H1 (cell line): ENCODE measurements around the gene ADAM12. TPM values are rescaled to one million over a fixed set of nuclear protein-coding genes. Genes with fewer than 3 reads are reported as not detected.

Experiments
- CTCF ChIA-PET: fragments of 300-600 bp; sonication (Branson Sonifier 250); formaldehyde crosslinking; loops from one replicate; lab custom pipeline; 2021; ENCODE audit not compliant: partially characterized antibody; lab: Charles Lee
- POLR2A ChIA-PET: fragments of 300-600 bp; sonication (Branson Sonifier 250); formaldehyde crosslinking; loops from one replicate; lab custom pipeline; 2021; ENCODE audit warnings: inconsistent platforms; ENCODE audit not compliant: partially characterized antibody; lab: Charles Lee
- DNase-seq, 2 experiments: peaks; one replicate each; pipeline versions ENCODE4 v3.0.0 to v3.0.0-alpha.2; 2010 to 2022; ENCODE audit warnings: low spot score in 2 of 2, low read depth in 1 of 2, mixed read lengths in 1 of 2
- FAIRE-seq: peaks from 2 replicates; lab custom pipeline; 2011; peaks lifted over from hg19 to GRCh38; lab: Jason Lieb, UNC
- H2AFZ ChIP-seq: 2 replicates; pipeline ENCODE4 v1.8.1; 2012; ENCODE audit warnings: low read length, inconsistent platforms
- H2AK5ac ChIP-seq: 2 replicates; pipeline ENCODE4 v1.6.1; 2013; ENCODE audit warnings: low read depth, low read length
- H2BK120ac ChIP-seq: replicated peaks from 2 replicates; pipeline ENCODE3; 2013; ENCODE audit warnings: low read depth, low read length, inconsistent platforms
- H2BK12ac ChIP-seq: 2 replicates; pipeline ENCODE4 v1.6.1; 2013; ENCODE audit warnings: low read depth, low read length
- H2BK15ac ChIP-seq: 2 replicates; pipeline ENCODE4 v1.6.1; 2013; ENCODE audit warnings: low read length
- H2BK20ac ChIP-seq: 2 replicates; pipeline ENCODE4 v1.6.1; 2013; ENCODE audit warnings: low read length
- H2BK5ac ChIP-seq: 2 replicates; pipeline ENCODE4 v1.6.1; 2013; ENCODE audit warnings: low read depth, low read length
- H3K14ac ChIP-seq: 2 replicates; pipeline ENCODE4 v1.6.1; 2013; ENCODE audit warnings: inconsistent platforms; ENCODE audit not compliant: insufficient read length
- H3K18ac ChIP-seq: 2 replicates; pipeline ENCODE4 v1.6.1; 2013; ENCODE audit warnings: low read length; ENCODE audit errors: extremely low read depth
- H3K23ac ChIP-seq: 2 replicates; pipeline ENCODE4 v1.6.1; 2013; ENCODE audit warnings: inconsistent platforms; ENCODE audit not compliant: insufficient read length
- H3K23me2 ChIP-seq: 2 replicates; pipeline ENCODE4 v1.6.1; 2013; ENCODE audit warnings: low read depth, low read length
- H3K27ac ChIP-seq: 2 replicates; pipeline ENCODE4 v1.6.1; 2011; ENCODE audit warnings: low read depth, low read length, inconsistent platforms
- H3K27me3 ChIP-seq, 4 experiments: replicated peaks in 1 of 4; 1 replicate in 1 of 4; 2 replicates in 3 of 4; pipeline versions ENCODE4 v1.6.1 to v1.8.1; 2011 to 2013; ENCODE audit warnings: low read length in 3 of 4, mild to moderate bottlenecking in 3 of 4, inconsistent platforms in 2 of 4, mixed read lengths in 2 of 4, moderate library complexity in 1 of 4; ENCODE audit not compliant: control insufficient read depth in 3 of 4, insufficient read depth in 3 of 4; ENCODE audit errors: extremely low read depth in 1 of 4
- H3K36me3 ChIP-seq, 4 experiments: 2 replicates each; pipeline versions ENCODE4 v1.6.1 to v1.8.1; 2011 to 2013; ENCODE audit warnings: mild to moderate bottlenecking in 4 of 4, low read length in 3 of 4, moderate library complexity in 2 of 4, control low read depth in 1 of 4, inconsistent platforms in 1 of 4; ENCODE audit not compliant: insufficient read depth in 4 of 4, control insufficient read depth in 2 of 4
- H3K4ac ChIP-seq: replicated peaks from 2 replicates; pipeline ENCODE3; 2013; ENCODE audit warnings: low read length, low read depth, mixed read lengths, inconsistent platforms; ENCODE audit not compliant: insufficient read length
- H3K4me1 ChIP-seq, 4 experiments: replicated peaks in 1 of 4; 1 replicate in 1 of 4; 2 replicates in 3 of 4; pipeline versions ENCODE4 v1.6.1 to v1.8.1; 2011 to 2013; ENCODE audit warnings: low read length in 3 of 4, inconsistent platforms in 2 of 4, mixed read lengths in 1 of 4; ENCODE audit not compliant: insufficient read depth in 4 of 4, control insufficient read depth in 3 of 4
- H3K4me2 ChIP-seq, 2 experiments: 2 replicates each; pipeline versions ENCODE4 v1.6.1 to v1.8.1; 2011 to 2013; ENCODE audit warnings: low read depth in 2 of 2, low read length in 2 of 2, control low read depth in 1 of 2, inconsistent platforms in 1 of 2, mild to moderate bottlenecking in 1 of 2; ENCODE audit not compliant: insufficient read depth in 1 of 2
- H3K4me3 ChIP-seq, 4 experiments: fragments of 200-600, 300-600 bp in 1 of 4; sonication (generic), shearing (Covaris generic), sonication (Bioruptor Twin) in 1 of 4; 2 replicates each; pipeline versions ENCODE4 v1.5.1 to v1.8.1; 2011 to 2016; ENCODE audit warnings: low read length in 4 of 4, low read depth in 3 of 4, control low read depth in 2 of 4, inconsistent platforms in 2 of 4, mild to moderate bottlenecking in 2 of 4, mixed read lengths in 1 of 4, moderate library complexity in 1 of 4; ENCODE audit not compliant: insufficient read depth in 2 of 4; ENCODE audit errors: extremely low read depth in 1 of 4
- H3K56ac ChIP-seq: replicated peaks from 2 replicates; pipeline ENCODE3; 2013; ENCODE audit warnings: low read depth, mild to moderate bottlenecking, mixed read lengths, low read length, inconsistent platforms; ENCODE audit not compliant: insufficient read length
- H3K79me1 ChIP-seq: 2 replicates; pipeline ENCODE4 v1.6.1; 2013; ENCODE audit warnings: low read depth, low read length, control low read depth
- H3K79me2 ChIP-seq, 2 experiments: 2 replicates each; pipeline versions ENCODE4 v1.6.1 to v1.8.1; 2012 to 2013; ENCODE audit warnings: low read length in 2 of 2, mild to moderate bottlenecking in 2 of 2, inconsistent platforms in 1 of 2; ENCODE audit not compliant: insufficient read depth in 2 of 2, control insufficient read depth in 1 of 2
- H3K9ac ChIP-seq, 4 experiments: replicated peaks in 1 of 4; 1 replicate in 1 of 4; 2 replicates in 3 of 4; pipeline versions ENCODE4 v1.6.1 to v1.8.1; 2011 to 2013; ENCODE audit warnings: low read depth in 3 of 4, low read length in 3 of 4, control low read depth in 2 of 4, mild to moderate bottlenecking in 2 of 4, moderate library complexity in 2 of 4, inconsistent platforms in 1 of 4; ENCODE audit errors: extremely low read depth in 1 of 4
- H3K9me3 ChIP-seq, 2 experiments: 2 replicates each; pipeline versions ENCODE4 v1.6.1 to v1.8.1; 2012 to 2013; ENCODE audit warnings: mild to moderate bottlenecking in 2 of 2, moderate library complexity in 2 of 2, control low read depth in 1 of 2, inconsistent platforms in 1 of 2, low read depth in 1 of 2, low read length in 1 of 2, mixed read lengths in 1 of 2; ENCODE audit not compliant: insufficient read depth in 2 of 2
- H4K20me1 ChIP-seq, 2 experiments: replicated peaks in 1 of 2; 2 replicates each; pipeline versions ENCODE3 to v1.8.1; 2011 to 2013; ENCODE audit warnings: inconsistent platforms in 2 of 2, low read length in 2 of 2, mild to moderate bottlenecking in 1 of 2; ENCODE audit not compliant: insufficient read depth in 2 of 2, control insufficient read depth in 1 of 2
- H4K5ac ChIP-seq: 2 replicates; pipeline ENCODE4 v1.6.1; 2013; ENCODE audit warnings: low read length, low read depth, mixed read lengths, inconsistent platforms; ENCODE audit not compliant: insufficient read length
- H4K8ac ChIP-seq: 2 replicates; pipeline ENCODE4 v1.8.0; 2013; ENCODE audit warnings: mild to moderate bottlenecking, moderate library complexity, low read length, inconsistent platforms; ENCODE audit not compliant: insufficient read depth; ENCODE audit errors: extremely low read depth
- H4K91ac ChIP-seq: replicated peaks from 2 replicates; pipeline ENCODE3; 2013; ENCODE audit warnings: low read length, mixed read lengths, inconsistent platforms; ENCODE audit not compliant: insufficient read length
- ATF3 ChIP-seq: IDR thresholded peaks from 2 replicates; pipeline ENCODE4 v1.6.1; 2011; ENCODE audit warnings: low read depth, mild to moderate bottlenecking, low read length; ENCODE audit not compliant: insufficient read depth
- BCL11A ChIP-seq, 2 experiments: IDR thresholded peaks; one replicate each; pipeline ENCODE4 v1.6.1; 2011; ENCODE audit warnings: low read depth in 2 of 2, low read length in 2 of 2, mild to moderate bottlenecking in 2 of 2
- CTBP2 ChIP-seq: IDR thresholded peaks from 2 replicates; pipeline ENCODE4 v1.7.0; 2011; ENCODE audit warnings: borderline replicate concordance, mild to moderate bottlenecking, moderate library complexity, mixed read lengths, low read length; ENCODE audit not compliant: insufficient read depth, insufficient read length
- GABPA ChIP-seq: IDR thresholded peaks from 2 replicates; pipeline ENCODE4 v1.6.1; 2011; ENCODE audit warnings: mild to moderate bottlenecking, low read length, moderate library complexity, borderline replicate concordance; ENCODE audit not compliant: insufficient read depth
- KDM1A ChIP-seq: fragments of 200-600, 300-600 bp; sonication (generic); IDR thresholded peaks from 2 replicates; pipeline ENCODE4 v1.7.1; 2016; ENCODE audit warnings: mild to moderate bottlenecking, low read length, borderline replicate concordance
- KDM4A ChIP-seq: IDR thresholded peaks from one replicate; pipeline ENCODE4 v1.7.1; 2012; ENCODE audit warnings: low read depth, mild to moderate bottlenecking, moderate library complexity, low read length, inconsistent platforms; ENCODE audit not compliant: severe bottlenecking
- NANOG ChIP-seq: IDR thresholded peaks from 2 replicates; pipeline ENCODE4 v1.6.1; 2011; ENCODE audit warnings: low read length, low read depth, mild to moderate bottlenecking, inconsistent platforms; ENCODE audit not compliant: insufficient read depth, poor library complexity, severe bottlenecking
- PHF8 ChIP-seq: fragments of 200-600 bp; sonication (generic); conservative IDR thresholded peaks from 2 replicates; pipeline ENCODE4 v1.7.1; 2012; ENCODE audit warnings: low read depth, mild to moderate bottlenecking, inconsistent platforms, low read length, moderate library complexity
- RAD21 ChIP-seq, 2 experiments: IDR thresholded peaks in 1 of 2; conservative IDR thresholded peaks in 1 of 2; 2 replicates each; pipeline ENCODE4 v1.6.1; 2011; ENCODE audit warnings: low read depth in 2 of 2, low read length in 2 of 2, improper control_type of control experiment in 1 of 2, inconsistent platforms in 1 of 2, mild to moderate bottlenecking in 1 of 2, moderate library complexity in 1 of 2
- RFX5 ChIP-seq: IDR thresholded peaks from 2 replicates; pipeline ENCODE4 v1.6.1; 2011; ENCODE audit warnings: low read depth, low read length, improper control_type of control experiment, borderline replicate concordance
- SIX5 ChIP-seq: IDR thresholded peaks from 2 replicates; pipeline ENCODE4 v1.6.1; 2011; ENCODE audit warnings: mild to moderate bottlenecking, low read depth, low read length
- SP1 ChIP-seq: IDR thresholded peaks from 2 replicates; pipeline ENCODE4 v1.6.1; 2011; ENCODE audit warnings: low read depth, low read length
- SUZ12 ChIP-seq: fragments of 200-600 bp; sonication (generic); IDR thresholded peaks from 2 replicates; pipeline ENCODE4 v1.6.1; 2012; ENCODE audit warnings: mild to moderate bottlenecking, inconsistent platforms, low read length, moderate library complexity, mixed read lengths
- WGBS, 2 experiments: shearing (Covaris generic) in 1 of 2; methylation state at CpG; one replicate each; pipeline versions ENCODE4 v1.1.6 to v1.1.7; 2013 to 2015; ENCODE audit warnings: low lambda C conversion rate in 2 of 2, mixed read lengths in 2 of 2, inconsistent platforms in 1 of 2, low coverage in 1 of 2, missing lambda C conversion rate in 1 of 2; ENCODE audit not compliant: insufficient replicate concordance in 2 of 2, insufficient coverage in 1 of 2, insufficient read length in 1 of 2; ENCODE audit errors: extremely low coverage in 1 of 2, missing lambda C conversion rate in 1 of 2; 5-methylcytosine and 5-hydroxymethylcytosine counted together
- polyA plus RNA-seq, 7 experiments: library from polyadenylated mRNA; depleted of rRNA in 3 of 7; stranded (reverse) in 5 of 7; unstranded in 2 of 7; fragments of >200 nt in 5 of 7; fragments of 200-250 nt in 2 of 7; gene quantifications; 1 replicate in 5 of 7; 2 replicates in 1 of 7; 4 replicates in 1 of 7; pipeline versions ENCODE4 v1.2.1 to v1.2.3, GENCODE V29; 2011 to 2013; ENCODE audit warnings: missing spikeins in 2 of 7, mixed read lengths in 2 of 7
- total RNA-seq: library from RNA; stranded (reverse); fragmentation: NEBNext Ultra II Directional; extraction: Animal tissue kit (Norgen Biotek cat#: 25700); gene quantifications from 2 replicates; pipeline ENCODE4 v1.2.1, GENCODE V29; 2021

ADAM12 gene
- total and polyA plus RNA-seq, 2 of the 8 experiments (the other 6 are each of a cell fraction or from before 2014, with no cell fraction given): 0.07 to 0.17 TPM

- no peak overlapping the region for H4K91ac ChIP-seq
- H3K56ac ChIP-seq: no peak overlapping the region
- POLR2A ChIA-PET: no interaction called here
- no peak overlapping the region for H2AK5ac ChIP-seq
- no peaks in the 10 kb centered on the region for H3K27me3 ChIP-seq
- no peak overlapping the region for H3K14ac ChIP-seq
- no peak overlapping the region for H3K23ac ChIP-seq
- H2AFZ ChIP-seq: no peak overlapping the region
- no peak overlapping the region for H4K5ac ChIP-seq
- no peak overlapping the region for H3K4me3 ChIP-seq
- FAIRE-seq (no peak), DNase-seq (no peak)
- no peak overlapping the region for H3K9ac ChIP-seq
- 92% methylated on average over 7 of the region's 7 CpGs; no CpG with 5 or more reads in 1 of the 2 experiments for WGBS, 2 experiments
- no peak overlapping the region for H3K4ac ChIP-seq
- no peak overlapping the region; the same call in 1 of the 2 replicates for H4K8ac ChIP-seq
- H2BK5ac ChIP-seq: no peak overlapping the region
- H3K9me3 ChIP-seq: no peaks in the 10 kb centered on the region
- H3K79me2 ChIP-seq: no peaks in the 10 kb centered on the region
- no peak overlapping the region for H3K4me2 ChIP-seq
- no peaks in the 10 kb centered on the region for H3K79me1 ChIP-seq
- H3K27ac ChIP-seq: no peak overlapping the region
- no peak overlapping the region for H2BK20ac ChIP-seq
- H3K4me1 ChIP-seq: peaks cover 0 to 1% (median under 1%) of the 10 kb centered on the region in 4 experiments; a peak in 2 of 7 replicates
- no peaks in the 10 kb centered on the region for H4K20me1 ChIP-seq
- H3K18ac ChIP-seq: no peak overlapping the region
- H2BK120ac ChIP-seq: no peak overlapping the region
- H2BK15ac ChIP-seq: no peak overlapping the region
- no peaks in the 10 kb centered on the region for H3K36me3 ChIP-seq
- H2BK12ac ChIP-seq: no peak overlapping the region
- no peaks in the 10 kb centered on the region for H3K23me2 ChIP-seq
- CTCF ChIA-PET: interaction anchor here (0.9 kb wide), 1 partner anchor 10 kb away, joined by 6 read pairs; no protein-coding TSS in a partner anchor
- no peak for TF ChIP-seq SUZ12
- no peak for TF ChIP-seq NANOG
- no peak for TF ChIP-seq KDM4A
- no peak for TF ChIP-seq ATF3
- TF ChIP-seq SP1: no peak
- no peak for TF ChIP-seq RAD21 (IDR thresholded peaks at IDR 0.05 in 1 of 2, conservative IDR thresholded peaks at IDR 0.05 in 1 of 2; ENCODE audit: low read depth in 2 of 2, low read length in 2 of 2)
- no peak for TF ChIP-seq SIX5
- no peak for TF ChIP-seq KDM1A
- TF ChIP-seq PHF8: no peak
- TF ChIP-seq BCL11A (IDR thresholded peaks at IDR 0.05; ENCODE audit: low read depth in 2 of 2, low read length in 2 of 2): no peak
- no peak for TF ChIP-seq RFX5
- no peak for TF ChIP-seq GABPA
- no peak for TF ChIP-seq CTBP2
These were observed 218.4 kb downstream of the ADAM12 start for GRCh38 chr10:126169899-126170298.
